AG04449 (cell line): ENCODE measurements around the gene DLGAP1.

Source experiments
- CTCF ChIA-PET: fragments of 350-600 bp; formaldehyde crosslinking; extraction: SDS; loops from one replicate; lab custom pipeline; 2021; ENCODE audit warnings: antibody characterized with exemption; lab: Yijun Ruan, JAX
- POLR2A ChIA-PET: fragments of 400-600, 350-600 bp; formaldehyde crosslinking; extraction: SDS; loops from one replicate; lab custom pipeline; 2020; ENCODE audit warnings: antibody characterized with exemption, inconsistent platforms; lab: Yijun Ruan, JAX
- DNase-seq: peaks from one replicate; pipeline ENCODE4 v3.0.0-alpha.2; 2010; ENCODE audit warnings: low read depth, low spot score
- H3K4me3 ChIP-seq: 2 replicates; pipeline ENCODE4 v1.5.1; 2011; ENCODE audit warnings: low read depth, mild to moderate bottlenecking, control low read depth, low read length
- TF ChIP-seq, protein P1 (sequence below): IDR thresholded peaks from one replicate; pipeline ENCODE4 v1.5.1; 2011; ENCODE audit warnings: mild to moderate bottlenecking, moderate library complexity, low read length, control low read depth, inconsistent platforms; ENCODE audit not compliant: insufficient read depth; ENCODE audit errors: missing control alignments

The DLGAP1 gene

GRCh38 chr18:3863006-3863405 is 592.1 kb downstream of the DLGAP1 start:
- CTCF ChIA-PET, result interaction anchor here (1.1 to 2.5 kb wide), 3 partner anchors 7 to 91 kb away, joined by 3 to 10 read pairs (median 4); no protein-coding TSS in a partner anchor
- TF ChIP-seq, protein P1, sequence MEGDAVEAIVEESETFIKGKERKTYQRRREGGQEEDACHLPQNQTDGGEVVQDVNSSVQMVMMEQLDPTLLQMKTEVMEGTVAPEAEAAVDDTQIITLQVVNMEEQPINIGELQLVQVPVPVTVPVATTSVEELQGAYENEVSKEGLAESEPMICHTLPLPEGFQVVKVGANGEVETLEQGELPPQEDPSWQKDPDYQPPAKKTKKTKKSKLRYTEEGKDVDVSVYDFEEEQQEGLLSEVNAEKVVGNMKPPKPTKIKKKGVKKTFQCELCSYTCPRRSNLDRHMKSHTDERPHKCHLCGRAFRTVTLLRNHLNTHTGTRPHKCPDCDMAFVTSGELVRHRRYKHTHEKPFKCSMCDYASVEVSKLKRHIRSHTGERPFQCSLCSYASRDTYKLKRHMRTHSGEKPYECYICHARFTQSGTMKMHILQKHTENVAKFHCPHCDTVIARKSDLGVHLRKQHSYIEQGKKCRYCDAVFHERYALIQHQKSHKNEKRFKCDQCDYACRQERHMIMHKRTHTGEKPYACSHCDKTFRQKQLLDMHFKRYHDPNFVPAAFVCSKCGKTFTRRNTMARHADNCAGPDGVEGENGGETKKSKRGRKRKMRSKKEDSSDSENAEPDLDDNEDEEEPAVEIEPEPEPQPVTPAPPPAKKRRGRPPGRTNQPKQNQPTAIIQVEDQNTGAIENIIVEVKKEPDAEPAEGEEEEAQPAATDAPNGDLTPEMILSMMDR, result no peak
- DNase-seq, result no peak
- POLR2A ChIA-PET, result no interaction called here
- no peak overlapping the region for H3K4me3 ChIP-seq

- DNase-seq, result no peak
- CTCF ChIA-PET, result interaction anchor here (2.0 to 2.5 kb wide), 2 partner anchors 9 to 90 kb away, joined by 7 to 10 read pairs; no protein-coding TSS in a partner anchor
- TF ChIP-seq, protein P1, result no peak
- POLR2A ChIA-PET, result no interaction called here
- H3K4me3 ChIP-seq, result no peak overlapping the region
Measured at GRCh38 chr18:3861495-3861894, 593.6 kb downstream of the DLGAP1 start.

GRCh38 chr18:3857544-3857943 is 597.6 kb downstream of the DLGAP1 start:
- no peak overlapping the region for H3K4me3 ChIP-seq
- POLR2A ChIA-PET, result no interaction called here
- no peak for DNase-seq
- TF ChIP-seq, protein P1, result no peak
- CTCF ChIA-PET, result interaction anchor here (0.7 to 4.3 kb wide), 4 partner anchors 11 to 138 kb away, joined by 3 to 40 read pairs (median 12); no protein-coding TSS in a partner anchor

DNA sequence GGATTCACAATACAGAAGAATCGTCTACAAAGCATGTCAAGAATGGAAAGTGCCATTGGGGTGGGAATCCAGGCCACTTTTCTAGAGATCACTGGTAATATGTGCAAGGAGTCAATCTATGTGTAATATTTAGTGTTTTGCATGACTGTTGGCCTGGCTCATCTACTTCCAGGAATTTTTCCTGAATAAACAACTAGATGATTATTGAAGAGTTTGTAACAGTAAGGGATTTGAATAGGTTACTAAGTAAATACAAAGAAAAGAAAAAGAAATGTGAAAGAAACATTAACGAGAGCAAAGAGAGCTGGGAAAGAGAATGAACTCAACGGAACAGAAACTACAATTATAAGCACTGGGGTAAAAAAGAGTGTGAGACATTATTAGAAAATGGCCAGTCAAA is 599.1 kb downstream of the DLGAP1 start:
- DNase-seq, result no peak
- POLR2A ChIA-PET, result no interaction called here
- H3K4me3 ChIP-seq, result no peak overlapping the region
- TF ChIP-seq, protein P1, result no peak
- CTCF ChIA-PET, result interaction anchor here (1.6 to 4.3 kb wide), 2 partner anchors 13 to 85 kb away, joined by 18 to 40 read pairs; no protein-coding TSS in a partner anchor

DNA sequence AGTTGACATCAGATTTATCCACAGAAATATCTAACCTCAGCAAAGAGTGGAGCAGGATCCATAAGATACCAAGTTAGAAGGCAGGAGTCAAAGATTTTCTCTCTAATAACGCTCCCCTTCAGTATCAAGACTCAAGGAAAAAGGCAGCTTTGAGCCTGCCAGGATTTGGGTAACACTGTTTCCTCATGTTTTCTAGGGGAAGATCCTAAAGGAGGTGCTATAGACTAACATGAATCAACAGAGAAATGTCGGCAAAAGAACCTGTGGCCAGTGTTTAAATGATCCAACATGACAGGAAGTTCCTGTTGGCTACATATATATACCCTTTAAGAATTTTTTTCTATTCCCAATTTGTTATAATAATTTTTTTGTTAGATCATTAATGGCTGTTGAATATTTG is 602.8 kb downstream of the DLGAP1 start:
- POLR2A ChIA-PET, result no interaction called here
- no peak overlapping the region for H3K4me3 ChIP-seq
- TF ChIP-seq, protein P1, result no peak
- DNase-seq, result no peak
- CTCF ChIA-PET, result interaction anchor here (0.6 kb wide), 1 partner anchor 29 kb away, joined by 3 read pairs; no protein-coding TSS in a partner anchor

DNA sequence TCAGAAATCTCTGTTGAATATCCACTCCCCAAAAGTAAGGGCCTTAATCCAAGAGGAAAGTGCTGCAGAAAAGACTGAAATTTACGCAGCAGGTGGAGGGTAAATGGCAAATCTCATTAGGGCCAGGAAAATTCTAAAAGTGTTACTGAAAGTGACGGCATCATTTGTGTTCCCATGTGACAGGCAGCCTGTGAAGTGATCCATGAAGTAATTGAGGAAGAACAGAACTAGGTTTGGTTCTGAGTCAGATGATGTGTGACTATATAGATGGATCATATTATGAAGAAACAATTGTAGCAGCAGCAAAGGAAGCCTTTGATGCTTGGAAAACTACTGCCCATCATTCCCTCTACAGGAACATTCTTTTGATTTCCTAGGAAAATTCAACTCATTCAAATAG is 603.9 kb downstream of the DLGAP1 start:
- DNase-seq, result no peak
- H3K4me3 ChIP-seq, result no peak overlapping the region
- ChIA-PET CTCF (interaction anchor here (1.1 kb wide), 1 partner anchor 18 kb away, joined by 4 read pairs; no protein-coding TSS in a partner anchor), POLR2A (no interaction called here)
- TF ChIP-seq, protein P1, result no peak
